VCaP (cell line): ENCODE results near the gene SDK2.

ENCODE experiments used
- H3K27ac ChIP-seq: fragments of 450-650 bp; 2 replicates; pipeline ENCODE4 v1.5.1; 2017
- TF ChIP-seq, protein P1 (sequence below): fragments of 450-650 bp; conservative IDR thresholded peaks from 2 replicates; pipeline ENCODE4 v1.5.1; 2017; ENCODE audit warnings: mild to moderate bottlenecking, moderate library complexity

The SDK2 gene

DNA sequence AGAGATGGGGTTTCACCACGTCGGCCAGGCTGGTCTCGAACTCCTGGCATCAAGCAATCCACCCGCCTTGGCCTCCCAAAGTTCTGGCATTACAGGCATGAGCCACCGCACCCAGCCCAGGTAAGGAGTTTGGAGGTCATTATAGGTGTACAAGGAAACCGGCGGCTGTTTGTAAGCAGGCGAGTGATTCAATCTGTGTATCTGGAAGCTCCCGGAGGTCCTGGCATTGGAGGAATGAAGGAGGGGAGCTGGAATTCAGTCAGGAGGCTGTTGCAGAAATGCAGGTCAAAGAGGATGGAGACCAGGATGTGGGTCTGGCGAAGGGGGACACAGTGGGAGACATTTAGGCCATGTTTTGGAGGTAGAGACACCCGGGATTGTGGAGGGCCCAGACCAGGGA is 351.2 kb downstream of the SDK2 start:
- H3K27ac ChIP-seq: no peak overlapping the region
- TF ChIP-seq, protein P1, sequence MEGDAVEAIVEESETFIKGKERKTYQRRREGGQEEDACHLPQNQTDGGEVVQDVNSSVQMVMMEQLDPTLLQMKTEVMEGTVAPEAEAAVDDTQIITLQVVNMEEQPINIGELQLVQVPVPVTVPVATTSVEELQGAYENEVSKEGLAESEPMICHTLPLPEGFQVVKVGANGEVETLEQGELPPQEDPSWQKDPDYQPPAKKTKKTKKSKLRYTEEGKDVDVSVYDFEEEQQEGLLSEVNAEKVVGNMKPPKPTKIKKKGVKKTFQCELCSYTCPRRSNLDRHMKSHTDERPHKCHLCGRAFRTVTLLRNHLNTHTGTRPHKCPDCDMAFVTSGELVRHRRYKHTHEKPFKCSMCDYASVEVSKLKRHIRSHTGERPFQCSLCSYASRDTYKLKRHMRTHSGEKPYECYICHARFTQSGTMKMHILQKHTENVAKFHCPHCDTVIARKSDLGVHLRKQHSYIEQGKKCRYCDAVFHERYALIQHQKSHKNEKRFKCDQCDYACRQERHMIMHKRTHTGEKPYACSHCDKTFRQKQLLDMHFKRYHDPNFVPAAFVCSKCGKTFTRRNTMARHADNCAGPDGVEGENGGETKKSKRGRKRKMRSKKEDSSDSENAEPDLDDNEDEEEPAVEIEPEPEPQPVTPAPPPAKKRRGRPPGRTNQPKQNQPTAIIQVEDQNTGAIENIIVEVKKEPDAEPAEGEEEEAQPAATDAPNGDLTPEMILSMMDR: no peak

DNA sequence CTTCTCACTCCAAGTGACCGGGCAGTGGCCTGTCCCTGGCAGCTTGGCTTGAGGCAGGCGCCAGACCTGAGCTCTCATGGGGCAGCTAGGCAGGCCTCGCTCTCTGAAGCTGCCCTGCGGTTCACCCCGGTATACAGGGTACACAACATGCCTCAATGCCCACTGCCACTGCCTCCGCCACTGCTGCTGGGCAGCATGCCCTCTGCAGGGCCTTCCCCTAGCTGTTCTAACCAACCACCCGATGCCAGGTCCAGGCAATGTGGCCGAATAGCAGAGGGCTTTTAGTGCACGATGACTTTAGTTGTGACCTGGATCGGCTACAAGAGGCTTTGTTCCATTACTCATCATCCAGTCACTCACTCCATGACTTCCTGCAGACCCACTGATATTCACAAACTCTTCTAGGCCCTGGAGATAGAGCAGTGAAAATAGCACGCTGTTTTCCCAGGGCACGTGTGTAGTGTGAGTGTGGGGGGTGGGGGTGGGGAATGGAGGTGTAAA is 352.2 kb downstream of the SDK2 start:
- H3K27ac ChIP-seq: no peak overlapping the region
- TF ChIP-seq, protein P1: no peak

- H3K27ac ChIP-seq: no peak overlapping the region
- TF ChIP-seq, protein P1: no peak
Measured at GRCh38 chr17:73291260-73291801, 352.9 kb downstream of the SDK2 start.

DNA sequence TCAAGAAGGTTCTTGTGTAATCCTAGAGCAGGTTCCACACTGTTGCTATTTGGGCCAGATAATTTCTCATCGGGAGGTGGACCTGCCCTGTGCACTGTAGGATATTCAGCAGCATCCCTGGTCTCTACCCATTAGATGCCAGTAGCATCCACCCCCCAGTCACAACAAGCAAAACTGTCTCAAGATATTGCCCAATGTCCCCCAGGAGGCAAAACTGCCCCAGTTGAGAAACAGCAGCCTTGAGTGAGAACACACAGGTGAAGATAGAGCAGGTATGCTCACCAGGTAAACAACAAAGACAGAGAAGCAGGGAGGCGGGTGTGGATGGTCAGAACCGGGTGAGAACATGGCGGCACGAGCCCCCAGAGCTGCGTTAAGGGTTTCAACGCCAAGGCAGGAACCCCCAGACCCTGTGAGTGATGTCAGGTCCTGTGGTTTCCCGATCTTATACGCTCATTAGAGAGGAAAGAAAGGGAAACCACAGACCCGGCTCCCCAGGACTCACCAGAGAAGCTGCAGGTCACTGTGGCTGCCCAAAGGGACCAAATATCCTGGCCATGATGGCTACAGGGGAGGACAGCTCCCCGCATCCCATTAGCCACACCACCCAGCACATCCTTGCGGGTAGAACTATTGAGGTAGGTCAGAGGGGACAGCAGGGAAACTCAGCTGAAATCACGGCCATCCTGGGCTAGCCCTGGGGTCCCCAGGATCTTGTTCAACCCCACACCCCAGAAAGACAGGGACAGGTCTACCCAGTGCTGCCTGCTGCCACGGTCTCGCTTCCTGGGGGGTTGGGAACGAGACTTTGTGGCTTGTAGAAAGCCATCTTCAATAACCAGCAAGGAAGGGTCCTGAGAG is 353.6 kb downstream of the SDK2 start:
- H3K27ac ChIP-seq: peak overlapping the region; percentile 40; the same call in 1 of the 2 replicates

GRCh38 chr17:73289549-73290254 is 354.5 kb downstream of the SDK2 start:
- H3K27ac ChIP-seq: peak overlapping the region; percentile 40
- TF ChIP-seq, protein P1: no peak

More for the DNA sequence above, 353.6 kb downstream of the SDK2 start:
- TF ChIP-seq, protein P1: no peak

DNA sequence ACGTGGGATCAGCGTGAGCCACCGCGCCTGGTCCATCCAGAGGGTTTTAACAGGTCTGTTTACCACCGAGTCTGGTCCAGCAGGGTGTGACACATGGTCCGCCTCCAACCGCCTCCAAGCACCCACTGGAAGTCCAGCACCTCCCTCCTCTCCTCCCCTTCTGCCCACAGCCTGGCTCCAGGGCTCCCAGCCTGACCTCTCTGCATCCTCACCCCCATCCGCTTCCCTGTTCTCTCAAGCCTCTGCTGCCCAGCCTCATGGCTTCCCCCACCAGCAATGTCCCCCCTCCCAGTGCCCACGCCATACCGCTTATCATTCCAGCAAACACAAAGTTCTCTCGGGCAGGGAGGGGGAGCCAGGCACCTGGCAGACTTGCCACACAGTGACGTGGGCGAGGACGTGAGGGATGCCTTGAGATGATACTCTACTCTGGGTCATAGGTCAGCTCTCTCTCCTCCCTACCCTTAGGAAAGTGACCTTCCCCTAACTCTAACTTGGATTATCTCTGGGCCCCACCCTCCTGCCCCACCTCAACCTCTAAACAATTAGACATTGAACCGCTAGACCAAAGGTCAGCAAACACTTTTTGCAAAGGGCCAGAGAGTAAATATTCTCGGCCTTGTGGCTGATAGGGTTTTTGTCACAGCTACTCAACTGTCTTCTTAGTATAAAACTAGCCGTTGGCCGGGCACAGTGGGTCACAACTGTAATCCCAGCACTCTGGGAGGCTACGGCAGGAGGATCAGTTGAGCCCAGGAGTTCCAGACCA is 355.5 kb downstream of the SDK2 start:
- TF ChIP-seq, protein P1: no peak
- peak overlapping the region; percentile 40 for H3K27ac ChIP-seq
